Gastroesophageal sphincter (tissue), 3 donors: Measurements from ENCODE around the gene CIT.

Experiments used
- CTCF ChIP-seq, 4 experiments: fragments of 200-600 bp in 2 of 4; fragments of 450-650 bp in 2 of 4; sonication (generic) in 1 of 4; IDR thresholded peaks; one replicate each; pipeline ENCODE4 v1.5.1; 2017 to 2019; ENCODE audit warnings: antibody characterized with exemption in 4 of 4, mild to moderate bottlenecking in 2 of 4, moderate library complexity in 2 of 4
- POLR2A ChIP-seq, 2 donors: fragments of 450-650 bp; IDR thresholded peaks; one replicate each; pipeline ENCODE4 v1.6.1; 2017; ENCODE audit warnings: antibody characterized with exemption in 2 of 2, mild to moderate bottlenecking in 2 of 2, moderate library complexity in 1 of 2

- TF ChIP-seq CTCF (IDR thresholded peaks at IDR 0.05) (no peak), POLR2A (IDR thresholded peaks at IDR 0.05) (no peak)
Measured at GRCh38 chr12:119683816-119684215, 193.3 kb downstream of the CIT start.
